Thyroid gland (tissue), 4 donors: ENCODE data around the gene GPD1L. TPM values are rescaled to one million over a fixed set of nuclear protein-coding genes. Genes with fewer than 3 reads are reported as not detected.

Experiments used
- DNase-seq, 2 donors: peaks; one replicate each; pipeline ENCODE4 v3.0.0-alpha.2; 2019
- H3K27ac ChIP-seq, 3 donors: fragments of 200-600 bp; sonication (generic); 1 replicate in 2 of 3; 2 replicates in 1 of 3; pipeline ENCODE4 v1.5.1; 2016 to 2019; ENCODE audit warnings: mild to moderate bottlenecking in 1 of 3, moderate library complexity in 1 of 3
- H3K27me3 ChIP-seq: fragments of 200-600 bp; sonication (generic); one replicate; pipeline ENCODE4 v1.5.1; 2019
- H3K36me3 ChIP-seq, 2 donors: fragments of 200-600 bp; sonication (generic); one replicate each; pipeline ENCODE4 v1.5.1; 2016 to 2019
- H3K4me1 ChIP-seq, 2 donors: fragments of 200-600 bp; sonication (generic); one replicate each; pipeline ENCODE4 v1.5.1; 2017 to 2019
- H3K4me3 ChIP-seq, 3 donors: fragments of 200-600 bp; sonication (generic); replicated peaks in 1 of 3; 1 replicate in 2 of 3; 2 replicates in 1 of 3; pipeline ENCODE4 v1.5.1; 2016; ENCODE audit warnings: mild to moderate bottlenecking in 1 of 3
- H3K9me3 ChIP-seq: fragments of 200-600 bp; sonication (generic); one replicate; pipeline ENCODE4 v1.5.1; 2017
- CTCF ChIP-seq, 6 experiments: fragments of 200-600 bp in 3 of 6; fragments of 450-650 bp in 3 of 6; sonication (generic) in 3 of 6; IDR thresholded peaks; one replicate each; pipeline ENCODE4 v1.5.1; 2016 to 2019; ENCODE audit warnings: antibody characterized with exemption in 6 of 6, mild to moderate bottlenecking in 2 of 6, inconsistent platforms in 1 of 6, moderate library complexity in 1 of 6
- POLR2A ChIP-seq, 2 donors: fragments of 450-650 bp; IDR thresholded peaks; one replicate each; pipeline ENCODE4 v1.6.1; 2017; ENCODE audit warnings: antibody characterized with exemption in 2 of 2, mild to moderate bottlenecking in 2 of 2, moderate library complexity in 1 of 2
- WGBS, 2 donors: methylation state at CpG; one replicate each; pipeline ENCODE4 v1.1.5; 2017; 5-methylcytosine and 5-hydroxymethylcytosine counted together
- intact Hi-C: fragments of 100-400 bp; cut with DNase I; formaldehyde crosslinking; loops from one replicate; pipeline ENCODE4 v1.15.1; 2023
- total RNA-seq, 4 donors: library from RNA; depleted of rRNA; stranded (reverse); fragments of >200 nt; gene quantifications; one replicate each; pipeline ENCODE4 v1.2.3, GENCODE V29; 2016

The GPD1L gene
- total RNA-seq, 4 donors from 2014 or later = 66.4 to 137 (median 104) TPM

- H3K4me3 ChIP-seq = no peak overlapping the region
- H3K4me1 ChIP-seq = peaks cover 0 to 5% of the 10 kb centered on the region in 2 donors
- TF ChIP-seq POLR2A (IDR thresholded peaks at IDR 0.05) (no peak), CTCF (IDR thresholded peaks at IDR 0.05) (no peak)
- no peaks in the 10 kb centered on the region for H3K27me3 ChIP-seq
- no peak overlapping the region for H3K27ac ChIP-seq
- no peaks in the 10 kb centered on the region for H3K9me3 ChIP-seq
- no peaks in the 10 kb centered on the region for H3K36me3 ChIP-seq
- intact Hi-C loops = no loop called here
- DNase-seq = no peak
- 91 to 100% methylated on average over 1 of the region's 1 CpG for whole genome bisulfite sequencing, 2 donors
Measured at GRCh38 chr3:32202496-32202895, 96.1 kb downstream of the GPD1L start.

- H3K4me1 ChIP-seq = peaks cover 0 to 5% of the 10 kb centered on the region in 2 donors
- intact Hi-C loops = no loop called here
- no peaks in the 10 kb centered on the region for H3K36me3 ChIP-seq
- TF ChIP-seq CTCF (IDR thresholded peaks at IDR 0.05) (no peak), POLR2A (IDR thresholded peaks at IDR 0.05) (no peak)
- DNase-seq = no peak
- no peaks in the 10 kb centered on the region for H3K27me3 ChIP-seq
- H3K9me3 ChIP-seq = no peaks in the 10 kb centered on the region
- H3K27ac ChIP-seq = no peak overlapping the region
- no peak overlapping the region for H3K4me3 ChIP-seq
Measured at GRCh38 chr3:32203854-32204253, 97.4 kb downstream of the GPD1L start.

GRCh38 chr3:32208447-32208846, 102.0 kb downstream of the GPD1L start:
- TF ChIP-seq CTCF (IDR thresholded peaks at IDR 0.05) (no peak), POLR2A (IDR thresholded peaks at IDR 0.05) (no peak)
- H3K27ac ChIP-seq = no peak overlapping the region
- no peaks in the 10 kb centered on the region for H3K27me3 ChIP-seq
- H3K4me3 ChIP-seq = no peak overlapping the region
- no peak for DNase-seq
- no peaks in the 10 kb centered on the region for H3K36me3 ChIP-seq
- WGBS, 2 donors = 93% methylated on average over 4 of the region's 4 CpGs
- H3K9me3 ChIP-seq = no peaks in the 10 kb centered on the region
- H3K4me1 ChIP-seq = no peaks in the 10 kb centered on the region
- intact Hi-C loops = no loop called here

GRCh38 chr3:32215185-32215584, 108.8 kb downstream of the GPD1L start:
- Histone ChIP-seq H3K4me1 (no peaks in the 10 kb centered on the region), H3K27ac (no peak overlapping the region), H3K4me3 (no peak overlapping the region), H3K27me3 (no peaks in the 10 kb centered on the region), H3K9me3 (no peaks in the 10 kb centered on the region), H3K36me3 (no peaks in the 10 kb centered on the region)
- intact Hi-C loops = no loop called here
- no peak for DNase-seq
- TF ChIP-seq CTCF (IDR thresholded peaks at IDR 0.05) (no peak), POLR2A (IDR thresholded peaks at IDR 0.05) (no peak)
- WGBS, 2 donors = 90 to 91% methylated on average over 2 of the region's 2 CpGs

- no peaks in the 10 kb centered on the region for H3K27me3 ChIP-seq
- WGBS, 2 donors = 58 to 61% methylated on average over 10 of the region's 10 CpGs
- DNase-seq = no peak
- no peak overlapping the region for H3K4me3 ChIP-seq
- H3K27ac ChIP-seq = no peak overlapping the region
- no peaks in the 10 kb centered on the region for H3K9me3 ChIP-seq
- no peaks in the 10 kb centered on the region for H3K36me3 ChIP-seq
- intact Hi-C loops = no loop called here
- H3K4me1 ChIP-seq = no peaks in the 10 kb centered on the region
- TF ChIP-seq CTCF (IDR thresholded peaks at IDR 0.05) (no peak), POLR2A (IDR thresholded peaks at IDR 0.05) (no peak)
Measured at GRCh38 chr3:32216172-32216783, 109.9 kb downstream of the GPD1L start.
